ENCODE results near the gene ART1.

Gene ART1

DNA sequence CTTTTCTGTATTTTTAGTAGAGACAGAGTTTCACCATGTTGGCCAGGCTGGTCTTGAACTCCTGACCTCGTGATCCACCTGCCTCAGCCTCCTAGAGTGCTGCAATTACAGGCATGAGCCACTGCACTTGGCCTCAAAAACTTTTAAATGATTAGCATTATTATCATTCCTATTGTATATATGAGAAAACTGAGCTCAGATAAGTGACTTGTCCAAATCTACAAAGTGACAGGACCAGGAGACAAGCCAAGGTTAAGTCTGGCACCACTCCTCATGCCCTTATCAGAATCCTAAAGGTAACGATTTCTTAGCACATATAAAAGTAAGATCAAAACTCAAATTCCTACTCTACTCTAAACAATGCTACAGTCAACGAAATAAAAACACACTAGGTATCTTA is 58.5 kb downstream of the ART1 start:
- no peak overlapping the region for H3K4ac ChIP-seq (ENCODE audit: low read depth in 1 of 2, low read length in 2 of 2)
- no peak for DNase-seq
- no peak overlapping the region for H2BK5ac ChIP-seq (ENCODE audit: low read depth, low read length, poor library complexity, severe bottlenecking)
- H3K18ac ChIP-seq (ENCODE audit: low read depth in 1 of 2, low read length in 2 of 2): no peak overlapping the region
- no peak overlapping the region for H3K4me3 ChIP-seq (ENCODE audit: insufficient read depth in 1 of 2, low read depth in 1 of 2, low read length in 2 of 2)
- 92% methylated on average over 2 of the region's 3 CpGs for WGBS
- H3K36me3 ChIP-seq (ENCODE audit: control insufficient read depth in 1 of 2, insufficient read depth in 2 of 2, low read depth in 1 of 2, low read length in 2 of 2): peaks cover 35 to 92% of the 10 kb centered on the region in 2 experiments
- no peak overlapping the region for H4K91ac ChIP-seq (ENCODE audit: low read length)
- H2BK12ac ChIP-seq (ENCODE audit: low read length in 2 of 2): no peak overlapping the region
- H2BK120ac ChIP-seq (ENCODE audit: low read depth, low read length): no peak overlapping the region
- no peak overlapping the region for H3K9ac ChIP-seq (ENCODE audit: low read length)
- no peak overlapping the region for H4K8ac ChIP-seq (ENCODE audit: low read length)
- H3K14ac ChIP-seq (ENCODE audit: low read length in 2 of 2): no peak overlapping the region
- no peak overlapping the region for H2AK5ac ChIP-seq (ENCODE audit: low read length, severe bottlenecking)
- peaks cover 11% of the 10 kb centered on the region for H3K79me1 ChIP-seq (replicated peaks; ENCODE audit: low read length, poor library complexity, severe bottlenecking)
- no peaks in the 10 kb centered on the region for H3K27me3 ChIP-seq (ENCODE audit: control insufficient read depth in 1 of 2, insufficient read depth in 1 of 2, low read length in 2 of 2)
- no peak overlapping the region for H3K4me2 ChIP-seq (ENCODE audit: low read length, poor library complexity, severe bottlenecking)
- H3K4me1 ChIP-seq (ENCODE audit: control insufficient read depth, insufficient read depth, low read depth, low read length): peaks cover 2% of the 10 kb centered on the region
- no peak overlapping the region for H2AFZ ChIP-seq (ENCODE audit: low read depth, low read length)
- H3K9me3 ChIP-seq (ENCODE audit: control insufficient read depth, low read length): no peaks in the 10 kb centered on the region
- no peak overlapping the region for H3K27ac ChIP-seq (ENCODE audit: low read length, poor library complexity, severe bottlenecking)
- H3K23ac ChIP-seq (ENCODE audit: low read length in 2 of 2): no peak overlapping the region
- H2BK15ac ChIP-seq (ENCODE audit: low read depth, poor library complexity, severe bottlenecking): no peak overlapping the region

DNA sequence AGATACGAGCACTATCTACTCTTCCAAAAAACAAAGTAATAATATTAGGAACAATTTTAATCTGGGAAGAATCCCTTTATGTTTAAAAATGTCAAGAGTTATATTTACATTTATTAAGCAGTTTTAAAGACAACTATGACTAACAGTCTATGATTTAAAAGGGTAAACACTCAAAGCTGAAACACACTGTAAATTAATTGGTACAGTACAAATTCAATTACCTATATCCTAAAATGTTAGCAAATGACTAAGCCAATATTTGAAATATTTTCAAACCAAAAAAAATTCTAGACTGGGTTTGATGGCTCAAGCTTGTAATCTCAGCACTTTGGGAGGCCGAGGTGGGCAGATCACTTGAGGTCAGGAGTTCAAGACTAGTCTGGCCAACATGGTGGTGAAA is 62.2 kb downstream of the ART1 start:
- no peak overlapping the region for H3K9ac ChIP-seq (ENCODE audit: low read length)
- no peak overlapping the region for H3K27ac ChIP-seq (ENCODE audit: low read length, poor library complexity, severe bottlenecking)
- no peak overlapping the region for H2BK15ac ChIP-seq (ENCODE audit: low read depth, poor library complexity, severe bottlenecking)
- H3K79me1 ChIP-seq (replicated peaks; ENCODE audit: low read length, poor library complexity, severe bottlenecking): peaks cover 11% of the 10 kb centered on the region
- 89% methylated on average over 1 of the region's 2 CpGs for WGBS
- H3K9me3 ChIP-seq (ENCODE audit: control insufficient read depth, low read length): no peaks in the 10 kb centered on the region
- H2AK5ac ChIP-seq (ENCODE audit: low read length, severe bottlenecking): no peak overlapping the region
- no peak for DNase-seq
- H3K4me3 ChIP-seq (ENCODE audit: insufficient read depth in 1 of 2, low read depth in 1 of 2, low read length in 2 of 2): no peak overlapping the region
- no peaks in the 10 kb centered on the region for H3K27me3 ChIP-seq (ENCODE audit: control insufficient read depth in 1 of 2, insufficient read depth in 1 of 2, low read length in 2 of 2)
- no peak overlapping the region for H3K18ac ChIP-seq (ENCODE audit: low read depth in 1 of 2, low read length in 2 of 2)
- no peak overlapping the region for H3K4me2 ChIP-seq (ENCODE audit: low read length, poor library complexity, severe bottlenecking)
- H4K8ac ChIP-seq (ENCODE audit: low read length): no peak overlapping the region
- H3K36me3 ChIP-seq (ENCODE audit: control insufficient read depth in 1 of 2, insufficient read depth in 2 of 2, low read depth in 1 of 2, low read length in 2 of 2): peaks cover 23 to 88% of the 10 kb centered on the region in 2 experiments
- H3K14ac ChIP-seq (ENCODE audit: low read length in 2 of 2): no peak overlapping the region
- no peak overlapping the region for H4K91ac ChIP-seq (ENCODE audit: low read length)
- no peaks in the 10 kb centered on the region for H3K4me1 ChIP-seq (ENCODE audit: control insufficient read depth, insufficient read depth, low read depth, low read length)
- H2AFZ ChIP-seq (ENCODE audit: low read depth, low read length): no peak overlapping the region
- no peak overlapping the region for H2BK5ac ChIP-seq (ENCODE audit: low read depth, low read length, poor library complexity, severe bottlenecking)
- H2BK120ac ChIP-seq (ENCODE audit: low read depth, low read length): no peak overlapping the region
- no peak overlapping the region for H3K4ac ChIP-seq (ENCODE audit: low read depth in 1 of 2, low read length in 2 of 2)
- no peak overlapping the region for H3K23ac ChIP-seq (ENCODE audit: low read length in 2 of 2)
- no peak overlapping the region for H2BK12ac ChIP-seq (ENCODE audit: low read length in 2 of 2)

DNA sequence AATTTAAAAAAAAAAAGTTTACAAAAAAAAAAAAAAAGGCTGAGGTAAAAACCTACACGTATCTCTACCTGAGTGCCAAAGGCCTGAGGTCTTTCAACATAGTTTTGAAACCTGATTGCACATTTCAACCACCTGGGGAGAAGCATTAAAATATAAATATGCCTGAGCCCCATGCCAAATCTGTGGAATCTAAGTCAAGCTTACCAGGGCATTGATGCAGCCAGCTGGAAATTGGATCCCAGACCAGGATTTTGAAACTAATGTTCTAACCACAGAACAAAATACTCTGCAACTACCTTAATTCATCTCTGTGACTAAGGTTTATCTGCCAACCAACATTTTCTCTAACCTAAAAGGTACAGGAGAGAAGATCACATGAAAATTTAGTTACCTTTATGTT is 65.0 kb downstream of the ART1 start:
- WGBS: 98% methylated on average over 1 of the region's 1 CpG
- H3K4me2 ChIP-seq (ENCODE audit: low read length, poor library complexity, severe bottlenecking): no peak overlapping the region
- H3K4ac ChIP-seq (ENCODE audit: low read depth in 1 of 2, low read length in 2 of 2): no peak overlapping the region
- no peak overlapping the region for H3K9ac ChIP-seq (ENCODE audit: low read length)
- H3K79me1 ChIP-seq (replicated peaks; ENCODE audit: low read length, poor library complexity, severe bottlenecking): peaks cover 19% of the 10 kb centered on the region
- no peak overlapping the region for H3K18ac ChIP-seq (ENCODE audit: low read depth in 1 of 2, low read length in 2 of 2)
- H2BK15ac ChIP-seq (ENCODE audit: low read depth, poor library complexity, severe bottlenecking): no peak overlapping the region
- H3K36me3 ChIP-seq (ENCODE audit: control insufficient read depth in 1 of 2, insufficient read depth in 2 of 2, low read depth in 1 of 2, low read length in 2 of 2): peaks cover 16 to 89% of the 10 kb centered on the region in 2 experiments
- no peak for DNase-seq
- H3K4me3 ChIP-seq (ENCODE audit: insufficient read depth in 1 of 2, low read depth in 1 of 2, low read length in 2 of 2): no peak overlapping the region
- H3K23ac ChIP-seq (ENCODE audit: low read length in 2 of 2): no peak overlapping the region
- H3K27me3 ChIP-seq (ENCODE audit: control insufficient read depth in 1 of 2, insufficient read depth in 1 of 2, low read length in 2 of 2): no peaks in the 10 kb centered on the region
- no peak overlapping the region for H4K8ac ChIP-seq (ENCODE audit: low read length)
- no peak overlapping the region for H2AFZ ChIP-seq (ENCODE audit: low read depth, low read length)
- no peak overlapping the region for H2BK5ac ChIP-seq (ENCODE audit: low read depth, low read length, poor library complexity, severe bottlenecking)
- no peak overlapping the region for H2BK12ac ChIP-seq (ENCODE audit: low read length in 2 of 2)
- H2BK120ac ChIP-seq (ENCODE audit: low read depth, low read length): no peak overlapping the region
- H3K27ac ChIP-seq (ENCODE audit: low read length, poor library complexity, severe bottlenecking): peak overlapping the region; percentile 25
- H4K91ac ChIP-seq (ENCODE audit: low read length): no peak overlapping the region
- no peak overlapping the region for H2AK5ac ChIP-seq (ENCODE audit: low read length, severe bottlenecking)
- no peaks in the 10 kb centered on the region for H3K4me1 ChIP-seq (ENCODE audit: control insufficient read depth, insufficient read depth, low read depth, low read length)
- no peaks in the 10 kb centered on the region for H3K9me3 ChIP-seq (ENCODE audit: control insufficient read depth, low read length)
- no peak overlapping the region for H3K14ac ChIP-seq (ENCODE audit: low read length in 2 of 2)

DNA sequence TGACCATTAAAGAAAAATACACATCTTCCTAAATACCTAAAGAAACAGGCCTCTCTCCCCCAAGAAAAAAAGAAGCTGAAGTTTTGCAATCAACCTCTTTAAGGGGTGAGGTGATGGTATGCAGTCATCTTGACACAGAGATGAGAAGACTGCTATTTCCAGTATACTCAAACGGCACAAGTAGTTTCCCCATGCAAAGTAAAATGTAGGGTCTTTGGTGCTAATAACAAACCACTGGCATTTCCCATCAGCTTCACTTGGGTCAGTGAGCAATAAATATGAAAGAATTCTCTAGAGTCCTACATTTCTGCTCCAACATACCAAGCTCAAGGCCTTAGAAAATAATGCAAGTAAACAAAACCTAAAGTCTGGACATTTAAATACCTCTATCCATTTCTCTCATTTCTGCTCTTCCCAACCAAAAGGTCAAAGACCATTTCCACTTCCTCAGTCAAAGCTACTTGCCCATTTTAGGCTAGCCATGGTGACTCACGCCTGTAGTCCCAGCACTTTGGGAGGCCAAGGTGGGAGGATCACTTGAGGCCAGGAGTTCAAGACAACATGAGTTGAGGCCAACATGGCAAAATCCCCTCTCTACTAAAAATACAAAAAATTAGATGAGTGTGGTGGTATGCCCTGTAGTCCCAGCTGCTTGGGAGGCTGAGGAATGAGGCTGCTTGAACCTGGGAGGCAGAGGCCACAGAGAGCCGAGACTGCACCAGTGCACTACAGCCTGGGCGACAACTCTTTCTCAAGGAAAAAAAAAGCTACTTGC is 65.7 kb downstream of the ART1 start:
- Histone ChIP-seq H3K14ac (ENCODE audit: low read length in 2 of 2) (no peak overlapping the region), H3K4me2 (ENCODE audit: low read length, poor library complexity, severe bottlenecking) (no peak overlapping the region), H3K36me3 (ENCODE audit: control insufficient read depth in 1 of 2, insufficient read depth in 2 of 2, low read depth in 1 of 2, low read length in 2 of 2) (peaks cover 23 to 90% of the 10 kb centered on the region in 2 experiments), H4K91ac (ENCODE audit: low read length) (no peak overlapping the region), H2AFZ (ENCODE audit: low read depth, low read length) (no peak overlapping the region), H2BK5ac (ENCODE audit: low read depth, low read length, poor library complexity, severe bottlenecking) (no peak overlapping the region), H3K18ac (ENCODE audit: low read depth in 1 of 2, low read length in 2 of 2) (no peak overlapping the region), H3K4ac (ENCODE audit: low read depth in 1 of 2, low read length in 2 of 2) (no peak overlapping the region), H2AK5ac (ENCODE audit: low read length, severe bottlenecking) (no peak overlapping the region), H3K9ac (ENCODE audit: low read length) (no peak overlapping the region), H3K4me1 (ENCODE audit: control insufficient read depth, insufficient read depth, low read depth, low read length) (no peaks in the 10 kb centered on the region), H3K9me3 (ENCODE audit: control insufficient read depth, low read length) (no peaks in the 10 kb centered on the region), H2BK120ac (ENCODE audit: low read depth, low read length) (no peak overlapping the region), H3K27me3 (ENCODE audit: control insufficient read depth in 1 of 2, insufficient read depth in 1 of 2, low read length in 2 of 2) (no peaks in the 10 kb centered on the region), H3K23ac (ENCODE audit: low read length in 2 of 2) (no peak overlapping the region), H3K79me1 (replicated peaks; ENCODE audit: low read length, poor library complexity, severe bottlenecking) (peaks cover 20% of the 10 kb centered on the region), H4K8ac (ENCODE audit: low read length) (no peak overlapping the region), H2BK12ac (ENCODE audit: low read length in 2 of 2) (no peak overlapping the region), H2BK15ac (ENCODE audit: low read depth, poor library complexity, severe bottlenecking) (no peak overlapping the region), H3K4me3 (ENCODE audit: insufficient read depth in 1 of 2, low read depth in 1 of 2, low read length in 2 of 2) (no peak overlapping the region), H3K27ac (ENCODE audit: low read length, poor library complexity, severe bottlenecking) (peak overlapping the region; percentile 25)
- DNase-seq: peak; percentile 37
- 97% methylated on average over 3 of the region's 4 CpGs for WGBS

Data from mesenchymal stem cell (in vitro differentiated cells and primary cell).